ENCODE results near the gene TAMALIN.

The TAMALIN gene

GRCh38 chr12:52056801-52057637, 50.3 kb downstream of the TAMALIN start:
- DNase-seq, result peak; percentile 26

- DNase-seq, result no peak
These were observed 51.2 kb downstream of the TAMALIN start for GRCh38 chr12:52057638-52058576.

GRCh38 chr12:52058631-52059361, 52.0 kb downstream of the TAMALIN start:
- peak; percentile 37 for DNase-seq

GRCh38 chr12:52059582-52060497, 53.1 kb downstream of the TAMALIN start:
- DNase-seq, result peak; percentile 62

GRCh38 chr12:52060498-52061177, 53.9 kb downstream of the TAMALIN start:
- DNase-seq, result no peak

GRCh38 chr12:52061470-52062166, 54.9 kb downstream of the TAMALIN start:
- no peak for DNase-seq

GRCh38 chr12:52062167-52063081, 55.7 kb downstream of the TAMALIN start:
- no peak for DNase-seq

GRCh38 chr12:52063082-52063924, 56.6 kb downstream of the TAMALIN start:
- DNase-seq, result no peak

- DNase-seq, result no peak
These were observed 57.4 kb downstream of the TAMALIN start for GRCh38 chr12:52063981-52064649.
